Neural progenitor cell (in vitro differentiated cells): ENCODE results near the gene KIAA1549. TPM values are rescaled to one million over a fixed set of nuclear protein-coding genes. Genes with fewer than 3 reads are reported as not detected.

ENCODE experiments used
- DNase-seq: peaks from one replicate; pipeline ENCODE4 v3.0.0-alpha.2; 2016; ENCODE audit warnings: low spot score
- H2AFZ ChIP-seq: fragments of 200-600 bp; sonication (generic); replicated peaks from 2 replicates; pipeline ENCODE4 v1.6.1; 2016; ENCODE audit warnings: antibody characterized with exemption
- H3F3A ChIP-seq: fragments of 200-600 bp; sonication (generic); 2 replicates; pipeline ENCODE4 v1.6.1; 2016; ENCODE audit warnings: antibody characterized with exemption, low read depth
- H3K27ac ChIP-seq: fragments of 200-600 bp; sonication (generic); 2 replicates; pipeline ENCODE4 v1.5.1; 2016; ENCODE audit warnings: mild to moderate bottlenecking
- H3K27me3 ChIP-seq: fragments of 200-600 bp; sonication (generic); 2 replicates; pipeline ENCODE4 v1.6.1; 2016; ENCODE audit warnings: mild to moderate bottlenecking, moderate library complexity
- H3K36me3 ChIP-seq: fragments of 200-600 bp; sonication (generic); 2 replicates; pipeline ENCODE4 v1.5.1; 2016
- H3K4me1 ChIP-seq: fragments of 200-600 bp; sonication (generic); 2 replicates; pipeline ENCODE4 v1.6.1; 2016; ENCODE audit warnings: mixed run types
- H3K4me2 ChIP-seq: fragments of 200-600 bp; sonication (generic); 2 replicates; pipeline ENCODE4 v1.6.1; 2016
- H3K4me3 ChIP-seq: fragments of 200-600 bp; sonication (generic); 2 replicates; pipeline ENCODE4 v1.5.1; 2016
- H3K79me2 ChIP-seq: fragments of 200-600 bp; sonication (generic); 2 replicates; pipeline ENCODE4 v1.6.1; 2016; ENCODE audit warnings: low read depth
- H3K9ac ChIP-seq: fragments of 200-600 bp; sonication (generic); 2 replicates; pipeline ENCODE4 v1.6.1; 2016
- H3K9me3 ChIP-seq: fragments of 200-600 bp; sonication (generic); 2 replicates; pipeline ENCODE4 v1.5.1; 2016; ENCODE audit warnings: low read depth
- H4K20me1 ChIP-seq: fragments of 200-600 bp; sonication (generic); 2 replicates; pipeline ENCODE4 v1.6.1; 2016; ENCODE audit warnings: low read depth
- H3K27ac Mint-ChIP-seq: 3 replicates; pipeline ENCODE4 v1.8.0; 2021; ENCODE audit warnings: mixed read lengths
- H3K27me3 Mint-ChIP-seq: 2 replicates; pipeline ENCODE4 v1.8.0; 2022; ENCODE audit warnings: low read depth, mild to moderate bottlenecking, inconsistent platforms, moderate library complexity, mixed read lengths; ENCODE audit not compliant: insufficient read depth
- H3K36me3 Mint-ChIP-seq: 3 replicates; pipeline ENCODE4 v1.8.0; 2021; ENCODE audit warnings: mixed read lengths
- H3K4me1 Mint-ChIP-seq: 3 replicates; pipeline ENCODE4 v1.8.0; 2021; ENCODE audit warnings: mixed read lengths
- H3K4me3 Mint-ChIP-seq: 3 replicates; pipeline ENCODE4 v1.8.0; 2021; ENCODE audit warnings: mild to moderate bottlenecking, moderate library complexity, mixed read lengths
- H3K9me3 Mint-ChIP-seq: 3 replicates; pipeline ENCODE4 v1.8.0; 2020; ENCODE audit warnings: mixed read lengths
- EZH2 ChIP-seq: fragments of 200-600 bp; sonication (generic); IDR thresholded peaks from 2 replicates; pipeline ENCODE4 v1.6.1; 2017; ENCODE audit warnings: antibody characterized with exemption, mild to moderate bottlenecking, moderate library complexity
- EZH2phosphoT487 ChIP-seq: fragments of 200-600 bp; sonication (generic); IDR thresholded peaks from 2 replicates; pipeline ENCODE4 v1.6.1; 2017; ENCODE audit warnings: antibody characterized with exemption
- total RNA-seq: library from RNA; depleted of rRNA; stranded (reverse); fragments of >200 nt; gene quantifications from 2 replicates; pipeline ENCODE4 v1.2.3, GENCODE V29; 2015; ENCODE audit warnings: low replicate concordance
- TF ChIP-seq, protein P1 (sequence below): fragments of 200-600 bp; sonication (generic); IDR thresholded peaks from 2 replicates; pipeline ENCODE4 v1.5.1; 2017; ENCODE audit warnings: antibody characterized with exemption, mild to moderate bottlenecking

The KIAA1549 gene
- total RNA-seq, 1 donor from 2014 or later: 4.8 TPM

DNA sequence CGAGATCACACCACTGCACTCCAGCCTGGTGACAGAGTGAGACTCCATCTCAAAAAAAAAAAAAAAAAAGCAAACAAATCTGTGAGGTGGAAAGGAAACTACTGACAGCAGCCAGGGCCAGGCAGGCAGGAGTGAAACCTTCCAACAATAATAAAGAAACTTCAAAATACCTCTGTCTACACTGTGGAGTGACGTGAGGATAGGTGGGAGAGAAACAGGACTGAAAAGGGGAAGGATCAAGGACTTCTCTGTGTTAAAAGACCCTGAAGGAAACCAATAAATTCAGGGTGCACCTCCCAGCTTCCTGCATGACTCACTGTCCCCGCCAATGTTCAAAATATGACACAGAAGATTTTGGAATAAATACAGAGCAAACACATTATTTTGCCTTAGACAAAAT, 82.9 kb downstream of the KIAA1549 start:
- peaks cover 60% of the 10 kb centered on the region for H3K36me3 Mint-ChIP-seq
- Histone ChIP-seq H3K4me1 (no peaks in the 10 kb centered on the region), H3K27ac (no peak overlapping the region), H3K27me3 (no peaks in the 10 kb centered on the region), H3K9ac (no peak overlapping the region), H4K20me1 (no peaks in the 10 kb centered on the region), H2AFZ (no peak overlapping the region), H3K36me3 (peaks cover 3% of the 10 kb centered on the region), H3K9me3 (no peaks in the 10 kb centered on the region), H3K79me2 (no peaks in the 10 kb centered on the region), H3F3A (no peaks in the 10 kb centered on the region), H3K4me2 (no peak overlapping the region), H3K4me3 (no peak overlapping the region)
- no peak overlapping the region for H3K4me3 Mint-ChIP-seq
- H3K4me1 Mint-ChIP-seq: peaks cover 3% of the 10 kb centered on the region
- no peaks in the 10 kb centered on the region for H3K9me3 Mint-ChIP-seq
- DNase-seq: no peak
- no peak overlapping the region for H3K27ac Mint-ChIP-seq
- no peaks in the 10 kb centered on the region for H3K27me3 Mint-ChIP-seq
- TF ChIP-seq EZH2 (no peak), EZH2phosphoT487 (no peak)
- TF ChIP-seq, protein P1, sequence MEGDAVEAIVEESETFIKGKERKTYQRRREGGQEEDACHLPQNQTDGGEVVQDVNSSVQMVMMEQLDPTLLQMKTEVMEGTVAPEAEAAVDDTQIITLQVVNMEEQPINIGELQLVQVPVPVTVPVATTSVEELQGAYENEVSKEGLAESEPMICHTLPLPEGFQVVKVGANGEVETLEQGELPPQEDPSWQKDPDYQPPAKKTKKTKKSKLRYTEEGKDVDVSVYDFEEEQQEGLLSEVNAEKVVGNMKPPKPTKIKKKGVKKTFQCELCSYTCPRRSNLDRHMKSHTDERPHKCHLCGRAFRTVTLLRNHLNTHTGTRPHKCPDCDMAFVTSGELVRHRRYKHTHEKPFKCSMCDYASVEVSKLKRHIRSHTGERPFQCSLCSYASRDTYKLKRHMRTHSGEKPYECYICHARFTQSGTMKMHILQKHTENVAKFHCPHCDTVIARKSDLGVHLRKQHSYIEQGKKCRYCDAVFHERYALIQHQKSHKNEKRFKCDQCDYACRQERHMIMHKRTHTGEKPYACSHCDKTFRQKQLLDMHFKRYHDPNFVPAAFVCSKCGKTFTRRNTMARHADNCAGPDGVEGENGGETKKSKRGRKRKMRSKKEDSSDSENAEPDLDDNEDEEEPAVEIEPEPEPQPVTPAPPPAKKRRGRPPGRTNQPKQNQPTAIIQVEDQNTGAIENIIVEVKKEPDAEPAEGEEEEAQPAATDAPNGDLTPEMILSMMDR: no peak

DNA sequence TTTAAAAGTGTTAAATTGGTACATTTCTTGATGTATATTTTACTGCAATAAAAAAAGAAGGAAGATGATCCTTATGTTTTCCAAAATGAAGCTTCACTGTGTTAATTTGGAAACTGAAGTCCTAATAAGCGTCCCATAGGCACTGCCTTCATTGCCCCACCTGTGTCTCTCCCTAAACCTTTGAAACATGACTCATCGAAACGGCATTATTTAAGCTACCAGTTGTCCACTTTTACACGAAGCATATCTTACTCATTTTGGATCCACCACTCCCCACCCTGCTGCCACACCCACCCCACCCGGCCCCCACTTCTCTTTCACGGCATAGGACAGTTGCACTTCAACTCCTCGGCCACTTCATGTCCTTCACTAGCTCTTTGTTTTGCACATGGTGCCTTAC, 85.5 kb downstream of the KIAA1549 start:
- Histone ChIP-seq H3K9ac (no peak overlapping the region), H3K79me2 (no peaks in the 10 kb centered on the region), H2AFZ (no peak overlapping the region), H3K4me2 (no peak overlapping the region), H3K4me1 (peaks cover 5% of the 10 kb centered on the region), H3K36me3 (peaks cover 3% of the 10 kb centered on the region), H3K27ac (no peak overlapping the region), H4K20me1 (peaks cover 6% of the 10 kb centered on the region), H3K4me3 (no peak overlapping the region), H3F3A (no peaks in the 10 kb centered on the region), H3K27me3 (no peaks in the 10 kb centered on the region), H3K9me3 (no peaks in the 10 kb centered on the region)
- Mint-ChIP-seq H3K27ac (no peak overlapping the region), H3K36me3 (peaks cover 54% of the 10 kb centered on the region), H3K4me3 (no peak overlapping the region), H3K27me3 (no peaks in the 10 kb centered on the region), H3K9me3 (no peaks in the 10 kb centered on the region), H3K4me1 (peaks cover 11% of the 10 kb centered on the region)
- no peak for DNase-seq
- TF ChIP-seq, protein P1: no peak
- TF ChIP-seq EZH2: no peak
- no peak for TF ChIP-seq EZH2phosphoT487

DNA sequence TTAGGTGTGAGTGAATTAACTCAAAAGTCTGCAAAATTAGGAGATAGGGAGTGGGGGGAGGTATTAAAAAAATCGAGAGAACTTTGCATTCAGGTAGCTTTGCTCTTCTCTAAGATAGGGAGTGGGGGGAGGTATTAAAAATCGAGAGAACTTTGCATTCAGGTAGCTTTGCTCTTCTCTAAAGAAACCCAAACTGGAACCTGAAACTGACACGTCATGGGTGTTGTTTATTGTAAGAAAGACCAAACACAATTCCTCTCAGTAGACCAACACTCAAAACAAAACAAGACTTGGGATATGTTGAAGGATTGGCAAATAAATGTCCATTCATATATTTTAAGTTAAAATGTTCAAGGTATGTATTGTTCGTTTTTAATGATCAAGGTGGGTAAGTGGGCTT, 87.9 kb downstream of the KIAA1549 start:
- no peak overlapping the region for H3K4me3 Mint-ChIP-seq
- Histone ChIP-seq H3K27me3 (no peaks in the 10 kb centered on the region), H3K27ac (no peak overlapping the region), H3K4me2 (no peak overlapping the region), H3K36me3 (peaks cover 3% of the 10 kb centered on the region), H3K4me1 (peaks cover 18% of the 10 kb centered on the region), H3F3A (no peaks in the 10 kb centered on the region), H2AFZ (no peak overlapping the region), H4K20me1 (peaks cover 6% of the 10 kb centered on the region), H3K9ac (no peak overlapping the region), H3K79me2 (no peaks in the 10 kb centered on the region), H3K9me3 (no peaks in the 10 kb centered on the region), H3K4me3 (no peak overlapping the region)
- H3K36me3 Mint-ChIP-seq: peaks cover 42% of the 10 kb centered on the region
- H3K27me3 Mint-ChIP-seq: no peaks in the 10 kb centered on the region
- no peak for DNase-seq
- TF ChIP-seq EZH2phosphoT487 (no peak), EZH2 (no peak)
- TF ChIP-seq, protein P1: no peak
- H3K9me3 Mint-ChIP-seq: no peaks in the 10 kb centered on the region
- H3K27ac Mint-ChIP-seq: no peak overlapping the region
- peaks cover 19% of the 10 kb centered on the region for H3K4me1 Mint-ChIP-seq
